IMR-90 (cell line): ENCODE measurements around the gene NUP58.

Experiments used
- CTCF ChIP-seq: conservative IDR thresholded peaks from 2 replicates; pipeline ENCODE4 v1.5.1; 2012; ENCODE audit warnings: mild to moderate bottlenecking, low read depth, low read length, improper control_type of control experiment
- FOS ChIP-seq: fragments of 150-350 bp; IDR thresholded peaks from 2 replicates; pipeline ENCODE4 v1.6.1; 2016; ENCODE audit warnings: low read depth, low read length
- POLR2A ChIP-seq: IDR thresholded peaks from 2 replicates; pipeline ENCODE4 v1.6.1; 2012; ENCODE audit warnings: mild to moderate bottlenecking, low read depth, low read length
- RFX5 ChIP-seq: IDR thresholded peaks from 2 replicates; pipeline ENCODE4 v1.8.0; 2012; ENCODE audit warnings: low read depth, mild to moderate bottlenecking, low read length, moderate library complexity

GRCh38 chr13:25306671-25307464 lies 5.4 kb downstream of the NUP58 start:
- no peak for TF ChIP-seq CTCF
- TF ChIP-seq FOS: no peak
- TF ChIP-seq RFX5: no peak
- TF ChIP-seq POLR2A: no peak; the same call in 1 of the 2 replicates
